H1 (cell line): ENCODE results near the gene POC1B. TPM values are rescaled to one million over a fixed set of nuclear protein-coding genes. Genes with fewer than 3 reads are reported as not detected.

Source experiments
- CTCF ChIA-PET: fragments of 300-600 bp; sonication (Branson Sonifier 250); formaldehyde crosslinking; loops from one replicate; lab custom pipeline; 2021; ENCODE audit not compliant: partially characterized antibody; lab: Charles Lee
- POLR2A ChIA-PET: fragments of 300-600 bp; sonication (Branson Sonifier 250); formaldehyde crosslinking; loops from one replicate; lab custom pipeline; 2021; ENCODE audit warnings: inconsistent platforms; ENCODE audit not compliant: partially characterized antibody; lab: Charles Lee
- DNase-seq, 2 experiments: peaks; one replicate each; pipeline versions ENCODE4 v3.0.0 to v3.0.0-alpha.2; 2010 to 2022; ENCODE audit warnings: low spot score in 2 of 2, low read depth in 1 of 2, mixed read lengths in 1 of 2
- FAIRE-seq: peaks from 2 replicates; lab custom pipeline; 2011; peaks lifted over from hg19 to GRCh38; lab: Jason Lieb, UNC
- H2AFZ ChIP-seq: 2 replicates; pipeline ENCODE4 v1.8.1; 2012; ENCODE audit warnings: low read length, inconsistent platforms
- H2AK5ac ChIP-seq: 2 replicates; pipeline ENCODE4 v1.6.1; 2013; ENCODE audit warnings: low read depth, low read length
- H2BK120ac ChIP-seq: replicated peaks from 2 replicates; pipeline ENCODE3; 2013; ENCODE audit warnings: low read depth, low read length, inconsistent platforms
- H2BK12ac ChIP-seq: 2 replicates; pipeline ENCODE4 v1.6.1; 2013; ENCODE audit warnings: low read depth, low read length
- H2BK15ac ChIP-seq: 2 replicates; pipeline ENCODE4 v1.6.1; 2013; ENCODE audit warnings: low read length
- H2BK20ac ChIP-seq: 2 replicates; pipeline ENCODE4 v1.6.1; 2013; ENCODE audit warnings: low read length
- H2BK5ac ChIP-seq: 2 replicates; pipeline ENCODE4 v1.6.1; 2013; ENCODE audit warnings: low read depth, low read length
- H3K14ac ChIP-seq: 2 replicates; pipeline ENCODE4 v1.6.1; 2013; ENCODE audit warnings: inconsistent platforms; ENCODE audit not compliant: insufficient read length
- H3K18ac ChIP-seq: 2 replicates; pipeline ENCODE4 v1.6.1; 2013; ENCODE audit warnings: low read length; ENCODE audit errors: extremely low read depth
- H3K23ac ChIP-seq: 2 replicates; pipeline ENCODE4 v1.6.1; 2013; ENCODE audit warnings: inconsistent platforms; ENCODE audit not compliant: insufficient read length
- H3K23me2 ChIP-seq: 2 replicates; pipeline ENCODE4 v1.6.1; 2013; ENCODE audit warnings: low read depth, low read length
- H3K27ac ChIP-seq: 2 replicates; pipeline ENCODE4 v1.6.1; 2011; ENCODE audit warnings: low read depth, low read length, inconsistent platforms
- H3K27me3 ChIP-seq, 4 experiments: replicated peaks in 1 of 4; 1 replicate in 1 of 4; 2 replicates in 3 of 4; pipeline versions ENCODE4 v1.6.1 to v1.8.1; 2011 to 2013; ENCODE audit warnings: low read length in 3 of 4, mild to moderate bottlenecking in 3 of 4, inconsistent platforms in 2 of 4, mixed read lengths in 2 of 4, moderate library complexity in 1 of 4; ENCODE audit not compliant: control insufficient read depth in 3 of 4, insufficient read depth in 3 of 4; ENCODE audit errors: extremely low read depth in 1 of 4
- H3K36me3 ChIP-seq, 4 experiments: 2 replicates each; pipeline versions ENCODE4 v1.6.1 to v1.8.1; 2011 to 2013; ENCODE audit warnings: mild to moderate bottlenecking in 4 of 4, low read length in 3 of 4, moderate library complexity in 2 of 4, control low read depth in 1 of 4, inconsistent platforms in 1 of 4; ENCODE audit not compliant: insufficient read depth in 4 of 4, control insufficient read depth in 2 of 4
- H3K4ac ChIP-seq: replicated peaks from 2 replicates; pipeline ENCODE3; 2013; ENCODE audit warnings: low read length, low read depth, mixed read lengths, inconsistent platforms; ENCODE audit not compliant: insufficient read length
- H3K4me1 ChIP-seq, 4 experiments: replicated peaks in 1 of 4; 1 replicate in 1 of 4; 2 replicates in 3 of 4; pipeline versions ENCODE4 v1.6.1 to v1.8.1; 2011 to 2013; ENCODE audit warnings: low read length in 3 of 4, inconsistent platforms in 2 of 4, mixed read lengths in 1 of 4; ENCODE audit not compliant: insufficient read depth in 4 of 4, control insufficient read depth in 3 of 4
- H3K4me2 ChIP-seq, 2 experiments: 2 replicates each; pipeline versions ENCODE4 v1.6.1 to v1.8.1; 2011 to 2013; ENCODE audit warnings: low read depth in 2 of 2, low read length in 2 of 2, control low read depth in 1 of 2, inconsistent platforms in 1 of 2, mild to moderate bottlenecking in 1 of 2; ENCODE audit not compliant: insufficient read depth in 1 of 2
- H3K4me3 ChIP-seq, 4 experiments: fragments of 200-600, 300-600 bp in 1 of 4; sonication (generic), shearing (Covaris generic), sonication (Bioruptor Twin) in 1 of 4; 2 replicates each; pipeline versions ENCODE4 v1.5.1 to v1.8.1; 2011 to 2016; ENCODE audit warnings: low read length in 4 of 4, low read depth in 3 of 4, control low read depth in 2 of 4, inconsistent platforms in 2 of 4, mild to moderate bottlenecking in 2 of 4, mixed read lengths in 1 of 4, moderate library complexity in 1 of 4; ENCODE audit not compliant: insufficient read depth in 2 of 4; ENCODE audit errors: extremely low read depth in 1 of 4
- H3K56ac ChIP-seq: replicated peaks from 2 replicates; pipeline ENCODE3; 2013; ENCODE audit warnings: low read depth, mild to moderate bottlenecking, mixed read lengths, low read length, inconsistent platforms; ENCODE audit not compliant: insufficient read length
- H3K79me1 ChIP-seq: 2 replicates; pipeline ENCODE4 v1.6.1; 2013; ENCODE audit warnings: low read depth, low read length, control low read depth
- H3K79me2 ChIP-seq, 2 experiments: 2 replicates each; pipeline versions ENCODE4 v1.6.1 to v1.8.1; 2012 to 2013; ENCODE audit warnings: low read length in 2 of 2, mild to moderate bottlenecking in 2 of 2, inconsistent platforms in 1 of 2; ENCODE audit not compliant: insufficient read depth in 2 of 2, control insufficient read depth in 1 of 2
- H3K9ac ChIP-seq, 4 experiments: replicated peaks in 1 of 4; 1 replicate in 1 of 4; 2 replicates in 3 of 4; pipeline versions ENCODE4 v1.6.1 to v1.8.1; 2011 to 2013; ENCODE audit warnings: low read depth in 3 of 4, low read length in 3 of 4, control low read depth in 2 of 4, mild to moderate bottlenecking in 2 of 4, moderate library complexity in 2 of 4, inconsistent platforms in 1 of 4; ENCODE audit errors: extremely low read depth in 1 of 4
- H3K9me3 ChIP-seq, 2 experiments: 2 replicates each; pipeline versions ENCODE4 v1.6.1 to v1.8.1; 2012 to 2013; ENCODE audit warnings: mild to moderate bottlenecking in 2 of 2, moderate library complexity in 2 of 2, control low read depth in 1 of 2, inconsistent platforms in 1 of 2, low read depth in 1 of 2, low read length in 1 of 2, mixed read lengths in 1 of 2; ENCODE audit not compliant: insufficient read depth in 2 of 2
- H4K20me1 ChIP-seq, 2 experiments: replicated peaks in 1 of 2; 2 replicates each; pipeline versions ENCODE3 to v1.8.1; 2011 to 2013; ENCODE audit warnings: inconsistent platforms in 2 of 2, low read length in 2 of 2, mild to moderate bottlenecking in 1 of 2; ENCODE audit not compliant: insufficient read depth in 2 of 2, control insufficient read depth in 1 of 2
- H4K5ac ChIP-seq: 2 replicates; pipeline ENCODE4 v1.6.1; 2013; ENCODE audit warnings: low read length, low read depth, mixed read lengths, inconsistent platforms; ENCODE audit not compliant: insufficient read length
- H4K8ac ChIP-seq: 2 replicates; pipeline ENCODE4 v1.8.0; 2013; ENCODE audit warnings: mild to moderate bottlenecking, moderate library complexity, low read length, inconsistent platforms; ENCODE audit not compliant: insufficient read depth; ENCODE audit errors: extremely low read depth
- H4K91ac ChIP-seq: replicated peaks from 2 replicates; pipeline ENCODE3; 2013; ENCODE audit warnings: low read length, mixed read lengths, inconsistent platforms; ENCODE audit not compliant: insufficient read length
- HDAC2 ChIP-seq, 2 experiments: fragments of 300-600 bp in 1 of 2; sonication (generic) in 1 of 2; IDR thresholded peaks; 2 replicates each; pipeline ENCODE4 v1.6.1; 2011 to 2012; ENCODE audit warnings: low read depth in 2 of 2, low read length in 2 of 2, mild to moderate bottlenecking in 2 of 2, moderate library complexity in 2 of 2, borderline replicate concordance in 1 of 2, inconsistent platforms in 1 of 2
- NRF1 ChIP-seq: IDR thresholded peaks from 2 replicates; pipeline ENCODE4 v1.6.1; 2011; ENCODE audit warnings: mild to moderate bottlenecking, low read depth, low read length, improper control_type of control experiment
- POLR2A ChIP-seq, 2 experiments: IDR thresholded peaks; 1 replicate in 1 of 2; 2 replicates in 1 of 2; pipeline ENCODE4 v1.6.1; 2011; ENCODE audit warnings: low read depth in 2 of 2, low read length in 2 of 2, mild to moderate bottlenecking in 2 of 2; ENCODE audit errors: control extremely low read depth in 1 of 2
- RAD21 ChIP-seq, 2 experiments: IDR thresholded peaks in 1 of 2; conservative IDR thresholded peaks in 1 of 2; 2 replicates each; pipeline ENCODE4 v1.6.1; 2011; ENCODE audit warnings: low read depth in 2 of 2, low read length in 2 of 2, improper control_type of control experiment in 1 of 2, inconsistent platforms in 1 of 2, mild to moderate bottlenecking in 1 of 2, moderate library complexity in 1 of 2
- RXRA ChIP-seq: IDR thresholded peaks from 2 replicates; pipeline ENCODE4 v1.6.1; 2011; ENCODE audit warnings: low read depth, mild to moderate bottlenecking, low read length, moderate library complexity; ENCODE audit not compliant: insufficient read depth
- SAP30 ChIP-seq: fragments of 300-600 bp; sonication (generic); IDR thresholded peaks from 2 replicates; pipeline ENCODE4 v1.7.1; 2012; ENCODE audit warnings: low read length, moderate library complexity, mild to moderate bottlenecking, inconsistent platforms; ENCODE audit not compliant: insufficient read depth, insufficient replicate concordance
- SIX5 ChIP-seq: IDR thresholded peaks from 2 replicates; pipeline ENCODE4 v1.6.1; 2011; ENCODE audit warnings: mild to moderate bottlenecking, low read depth, low read length
- polyA plus RNA-seq, 7 experiments: library from polyadenylated mRNA; depleted of rRNA in 3 of 7; stranded (reverse) in 5 of 7; unstranded in 2 of 7; fragments of >200 nt in 5 of 7; fragments of 200-250 nt in 2 of 7; gene quantifications; 1 replicate in 5 of 7; 2 replicates in 1 of 7; 4 replicates in 1 of 7; pipeline versions ENCODE4 v1.2.1 to v1.2.3, GENCODE V29; 2011 to 2013; ENCODE audit warnings: missing spikeins in 2 of 7, mixed read lengths in 2 of 7
- total RNA-seq: library from RNA; stranded (reverse); fragmentation: NEBNext Ultra II Directional; extraction: Animal tissue kit (Norgen Biotek cat#: 25700); gene quantifications from 2 replicates; pipeline ENCODE4 v1.2.1, GENCODE V29; 2021

The POC1B gene
- total and polyA plus RNA-seq, 2 of the 8 experiments (the other 6 are each of a cell fraction or from before 2014, with no cell fraction given) = 7.5 to 16.3 TPM

GRCh38 chr12:89448526-89448925 lies 77.3 kb downstream of the POC1B start:
- Histone ChIP-seq H3K4me2 (no peak overlapping the region), H3K4ac (no peak overlapping the region), H3K18ac (no peak overlapping the region), H3K23ac (no peak overlapping the region), H3K27ac (no peak overlapping the region), H4K20me1 (no peaks in the 10 kb centered on the region), H4K8ac (no peak overlapping the region), H4K5ac (no peak overlapping the region), H2BK5ac (no peak overlapping the region), H2BK15ac (no peak overlapping the region), H3K14ac (no peak overlapping the region), H3K9ac (no peak overlapping the region), H3K9me3 (no peaks in the 10 kb centered on the region; a peak in 1 of 4 replicates), H3K4me3 (no peak overlapping the region), H2AFZ (no peak overlapping the region), H3K79me2 (no peaks in the 10 kb centered on the region), H2BK120ac (no peak overlapping the region), H2BK20ac (no peak overlapping the region), H3K79me1 (no peaks in the 10 kb centered on the region), H3K23me2 (no peaks in the 10 kb centered on the region), H3K56ac (no peak overlapping the region), H2AK5ac (no peak overlapping the region), H3K36me3 (no peaks in the 10 kb centered on the region), H3K27me3 (no peaks in the 10 kb centered on the region), H2BK12ac (no peak overlapping the region), H3K4me1 (peaks cover 0 to 6% (median 4%) of the 10 kb centered on the region in 4 experiments; a peak in 3 of 7 replicates), H4K91ac (no peak overlapping the region)
- TF ChIP-seq SIX5 (no peak), SAP30 (no peak), NRF1 (no peak), HDAC2 (IDR thresholded peaks at IDR 0.05; ENCODE audit: borderline replicate concordance in 1 of 2, low read depth in 2 of 2, low read length in 2 of 2) (no peak), POLR2A (IDR thresholded peaks at IDR 0.05; ENCODE audit: control extremely low read depth in 1 of 2, low read depth in 2 of 2, low read length in 2 of 2) (no peak), RXRA (no peak), RAD21 (IDR thresholded peaks at IDR 0.05 in 1 of 2, conservative IDR thresholded peaks at IDR 0.05 in 1 of 2; ENCODE audit: low read depth in 2 of 2, low read length in 2 of 2) (no peak)
- ChIA-PET CTCF (interaction anchor here (0.7 kb wide), 1 partner anchor 94 kb away, joined by 3 read pairs; no protein-coding TSS in a partner anchor), POLR2A (no interaction called here)
- no peak for FAIRE-seq
- no peak for DNase-seq
